Endothelial cell of umbilical vein (primary cell): Measurements from ENCODE around the gene IQGAP1. TPM values are rescaled to one million over a fixed set of nuclear protein-coding genes. Genes with fewer than 3 reads are reported as not detected.

Source experiments
- BruUV-seq: library from RNA; stranded (reverse); fragments of 400-500 nt; replicated peaks from 2 replicates; lab custom pipeline; 2021; lab: Mats Ljungman, UMichigan
- CTCF ChIA-PET: fragments of 300-600, 350-600 bp; sonication (Branson Sonifier 250); formaldehyde crosslinking; loops from one replicate; lab custom pipeline; 2021; ENCODE audit warnings: antibody characterized with exemption, inconsistent platforms; lab: Charles Lee
- POLR2A ChIA-PET: fragments of 300-600, 350-600 bp; sonication (Branson Sonifier 250); formaldehyde crosslinking; loops from one replicate; lab custom pipeline; 2021; ENCODE audit warnings: antibody characterized with exemption, inconsistent platforms; lab: Charles Lee
- DNase-seq: peaks from one replicate; pipeline ENCODE4 v3.0.0-alpha.2; 2011; ENCODE audit warnings: low read depth, low spot score
- FAIRE-seq: peaks from 2 replicates; lab custom pipeline; 2011; peaks lifted over from hg19 to GRCh38; lab: Jason Lieb, UNC
- H2AFZ ChIP-seq: 2 replicates; pipeline ENCODE4 v1.6.0; 2012; ENCODE audit warnings: low read depth, low read length, control low read depth, inconsistent platforms
- H3K27ac ChIP-seq: 2 replicates; pipeline ENCODE4 v1.5.1; 2011; ENCODE audit warnings: low read depth, mild to moderate bottlenecking, control low read depth, low read length, moderate library complexity; ENCODE audit not compliant: insufficient read depth
- H3K27me3 ChIP-seq, 2 experiments: 2 replicates each; pipeline versions ENCODE4 v1.6.0 to v1.6.1; 2011; ENCODE audit warnings: low read length in 2 of 2, mixed read lengths in 1 of 2; ENCODE audit not compliant: control insufficient read depth in 2 of 2, insufficient read depth in 2 of 2
- H3K36me3 ChIP-seq, 2 experiments: 2 replicates in 1 of 2; 3 replicates in 1 of 2; pipeline ENCODE4 v1.5.1; 2011; ENCODE audit warnings: low read length in 2 of 2, mild to moderate bottlenecking in 1 of 2, moderate library complexity in 1 of 2; ENCODE audit not compliant: control insufficient read depth in 2 of 2, insufficient read depth in 2 of 2; ENCODE audit errors: extremely low read depth in 1 of 2
- H3K4me1 ChIP-seq: 3 replicates; pipeline ENCODE4 v1.5.1; 2011; ENCODE audit warnings: mild to moderate bottlenecking, low read length; ENCODE audit not compliant: control insufficient read depth, insufficient read depth; ENCODE audit errors: extremely low read depth
- H3K4me2 ChIP-seq: 2 replicates; pipeline ENCODE4 v1.6.1; 2011; ENCODE audit warnings: low read length, control low read depth, mixed read lengths; ENCODE audit not compliant: insufficient read depth
- H3K4me3 ChIP-seq, 3 experiments: fragments of 200-600 bp in 1 of 3; sonication (generic), shearing (Covaris generic) in 1 of 3; replicated peaks in 1 of 3; 2 replicates each; pipeline ENCODE4 v1.5.1; 2011 to 2016; ENCODE audit warnings: control low read depth in 3 of 3, low read length in 3 of 3, mild to moderate bottlenecking in 2 of 3, inconsistent platforms in 1 of 3, low read depth in 1 of 3, moderate library complexity in 1 of 3; ENCODE audit not compliant: insufficient read depth in 1 of 3
- H3K79me2 ChIP-seq: 2 replicates; pipeline ENCODE4 v1.6.0; 2012; ENCODE audit warnings: low read length, inconsistent platforms; ENCODE audit not compliant: control insufficient read depth, insufficient read depth
- H3K9ac ChIP-seq: replicated peaks from 2 replicates; pipeline ENCODE3; 2011; ENCODE audit warnings: low read length, control low read depth; ENCODE audit not compliant: insufficient read depth; ENCODE audit errors: extremely low read depth
- H3K9me1 ChIP-seq: replicated peaks from 3 replicates; pipeline ENCODE4 v1.6.0; 2011; ENCODE audit warnings: mild to moderate bottlenecking, low read length; ENCODE audit not compliant: control insufficient read depth, insufficient read depth; ENCODE audit errors: extremely low read depth
- H3K9me3 ChIP-seq: replicated peaks from 2 replicates; pipeline ENCODE4 v1.5.1; 2012; ENCODE audit warnings: low read length, inconsistent platforms; ENCODE audit not compliant: control insufficient read depth, insufficient read depth
- H4K20me1 ChIP-seq: replicated peaks from 2 replicates; pipeline ENCODE3; 2011; ENCODE audit warnings: mild to moderate bottlenecking, low read length; ENCODE audit not compliant: control insufficient read depth, insufficient read depth; ENCODE audit errors: extremely low read depth
- EZH2 ChIP-seq: IDR thresholded peaks from 2 replicates; pipeline ENCODE4 v1.6.1; 2012; ENCODE audit warnings: borderline replicate concordance, low read depth, mild to moderate bottlenecking, moderate library complexity, low read length, inconsistent platforms; ENCODE audit not compliant: severe bottlenecking
- FOS ChIP-seq: IDR thresholded peaks from 2 replicates; pipeline ENCODE4 v1.6.1; 2011; ENCODE audit warnings: mild to moderate bottlenecking, low read length, moderate library complexity, borderline replicate concordance; ENCODE audit not compliant: insufficient read depth
- GATA2 ChIP-seq: IDR thresholded peaks from 2 replicates; pipeline ENCODE4 v1.7.0; 2011; ENCODE audit warnings: low read depth, mild to moderate bottlenecking, moderate library complexity, mixed read lengths, low read length; ENCODE audit not compliant: insufficient read length, insufficient read depth
- JUN ChIP-seq: IDR thresholded peaks from 2 replicates; pipeline ENCODE4 v1.6.1; 2011; ENCODE audit warnings: borderline replicate concordance, low read depth; ENCODE audit not compliant: insufficient read length, insufficient read depth
- MYC ChIP-seq: IDR thresholded peaks from one replicate; pipeline ENCODE4 v1.6.1; 2011; ENCODE audit warnings: mild to moderate bottlenecking, low read depth, low read length
- POLR2A ChIP-seq: IDR thresholded peaks from 2 replicates; pipeline ENCODE4 v1.6.1; 2012; ENCODE audit warnings: low read depth, mild to moderate bottlenecking, control low read depth, low read length
- POLR2AphosphoS5 ChIP-seq: IDR thresholded peaks from 2 replicates; pipeline ENCODE4 v1.6.1; 2012; ENCODE audit warnings: low read depth, mild to moderate bottlenecking, control low read depth, low read length, moderate library complexity; ENCODE audit not compliant: insufficient read depth
- dilution Hi-C: fragments of 300-500 bp; cut with MboI; formaldehyde crosslinking; loops from one replicate; pipeline ENCODE4 v1.15.0; 2019; ENCODE audit warnings: low sequenced_read_pairs; ENCODE audit not compliant: extremely low pct_ligation_motif_present
- intact Hi-C: fragments of 100-400 bp; cut with micrococcal nuclease; formaldehyde crosslinking; loops from one replicate; pipeline ENCODE4 v1.10.0; 2022
- polyA plus RNA-seq, 4 experiments: library from polyadenylated mRNA; depleted of rRNA in 3 of 4; stranded (reverse) in 3 of 4; unstranded in 1 of 4; fragments of >200 nt; gene quantifications; 2 replicates each; pipeline versions ENCODE4 v1.2.1 to v1.2.3, GENCODE V29; 2011 to 2012; ENCODE audit warnings: missing spikeins in 1 of 4
- total RNA-seq: library from RNA; stranded (reverse); gene quantifications from 2 replicates; pipeline ENCODE4 v1.2.3, GENCODE V29; 2021
- TF ChIP-seq, protein P1 (sequence below), 2 donors: IDR thresholded peaks; 1 replicate in 1 of 2; 2 replicates in 1 of 2; pipeline ENCODE4 v1.5.1; 2011; ENCODE audit warnings: low read length in 2 of 2, mild to moderate bottlenecking in 2 of 2, moderate library complexity in 2 of 2, control low read depth in 1 of 2, inconsistent platforms in 1 of 2, low read depth in 1 of 2; ENCODE audit not compliant: insufficient read depth in 1 of 2; ENCODE audit errors: extremely low read depth in 1 of 2
- TF ChIP-seq, protein P2 (sequence below): IDR thresholded peaks from 2 replicates; pipeline ENCODE4 v1.6.1; 2011; ENCODE audit not compliant: insufficient read depth, insufficient read length

IQGAP1 gene
- total and polyA plus RNA-seq, 2 donors (not counting 3 experiments of a cell fraction or from before 2014, with no cell fraction given) = 82.2 to 258 TPM

DNA sequence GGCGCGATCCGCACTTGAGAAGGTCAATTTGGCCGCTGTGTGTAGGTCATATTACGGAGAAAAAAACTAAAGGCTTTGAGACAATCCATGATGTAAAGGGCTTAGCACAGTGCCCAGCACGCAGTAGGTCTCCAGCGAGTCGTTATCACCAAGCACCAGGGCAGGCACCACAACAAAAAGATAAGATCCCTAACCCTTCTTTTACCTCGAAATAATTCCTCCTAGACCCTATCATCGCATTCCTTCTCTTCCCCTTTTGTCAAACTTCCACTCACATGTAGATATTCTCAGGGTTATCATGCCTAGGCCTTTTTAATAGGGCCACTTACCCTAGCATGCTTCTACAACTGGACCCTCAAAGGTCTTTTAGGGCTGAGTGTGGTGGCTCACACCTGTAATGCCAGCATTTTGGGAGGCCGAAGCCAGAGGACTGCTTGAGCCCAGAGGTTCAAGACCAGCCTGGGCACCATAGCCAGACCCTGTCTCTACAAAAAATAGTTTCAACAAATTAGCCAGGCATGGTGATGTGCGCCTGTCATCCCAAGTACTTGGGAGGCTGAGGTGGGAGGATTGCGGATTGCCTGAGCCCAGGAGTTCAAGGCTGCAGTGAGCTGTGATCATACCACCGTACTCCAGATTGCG is 22.5 kb upstream of the IQGAP1 start:
- BruUV-seq = no TSS peak

More for the DNA sequence above, 22.5 kb upstream of the IQGAP1 start:
- dilution Hi-C loops (no loop called here), intact Hi-C loops (no loop called here)
- Histone ChIP-seq H3K4me3 (no peak overlapping the region), H2AFZ (no peak overlapping the region), H3K9ac (no peak overlapping the region), H3K79me2 (no peaks in the 10 kb centered on the region), H3K27ac (no peak overlapping the region), H3K4me2 (no peak overlapping the region), H3K9me3 (no peaks in the 10 kb centered on the region), H3K4me1 (peaks cover 39% of the 10 kb centered on the region), H3K27me3 (no peaks in the 10 kb centered on the region), H3K9me1 (no peaks in the 10 kb centered on the region), H3K36me3 (no peaks in the 10 kb centered on the region), H4K20me1 (no peaks in the 10 kb centered on the region)
- CTCF ChIA-PET = no interaction called here
- DNase-seq (no peak), FAIRE-seq (no peak)
- TF ChIP-seq, protein P1, sequence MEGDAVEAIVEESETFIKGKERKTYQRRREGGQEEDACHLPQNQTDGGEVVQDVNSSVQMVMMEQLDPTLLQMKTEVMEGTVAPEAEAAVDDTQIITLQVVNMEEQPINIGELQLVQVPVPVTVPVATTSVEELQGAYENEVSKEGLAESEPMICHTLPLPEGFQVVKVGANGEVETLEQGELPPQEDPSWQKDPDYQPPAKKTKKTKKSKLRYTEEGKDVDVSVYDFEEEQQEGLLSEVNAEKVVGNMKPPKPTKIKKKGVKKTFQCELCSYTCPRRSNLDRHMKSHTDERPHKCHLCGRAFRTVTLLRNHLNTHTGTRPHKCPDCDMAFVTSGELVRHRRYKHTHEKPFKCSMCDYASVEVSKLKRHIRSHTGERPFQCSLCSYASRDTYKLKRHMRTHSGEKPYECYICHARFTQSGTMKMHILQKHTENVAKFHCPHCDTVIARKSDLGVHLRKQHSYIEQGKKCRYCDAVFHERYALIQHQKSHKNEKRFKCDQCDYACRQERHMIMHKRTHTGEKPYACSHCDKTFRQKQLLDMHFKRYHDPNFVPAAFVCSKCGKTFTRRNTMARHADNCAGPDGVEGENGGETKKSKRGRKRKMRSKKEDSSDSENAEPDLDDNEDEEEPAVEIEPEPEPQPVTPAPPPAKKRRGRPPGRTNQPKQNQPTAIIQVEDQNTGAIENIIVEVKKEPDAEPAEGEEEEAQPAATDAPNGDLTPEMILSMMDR (IDR thresholded peaks at IDR 0.05; ENCODE audit: extremely low read depth in 1 of 2, insufficient read depth in 1 of 2, low read depth in 1 of 2, low read length in 2 of 2) = no peak
- TF ChIP-seq JUN (no peak), GATA2 (no peak), POLR2AphosphoS5 (no peak), POLR2A (no peak), MYC (no peak), EZH2 (no peak), FOS (no peak)
- TF ChIP-seq, protein P2, sequence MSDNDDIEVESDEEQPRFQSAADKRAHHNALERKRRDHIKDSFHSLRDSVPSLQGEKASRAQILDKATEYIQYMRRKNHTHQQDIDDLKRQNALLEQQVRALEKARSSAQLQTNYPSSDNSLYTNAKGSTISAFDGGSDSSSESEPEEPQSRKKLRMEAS = no peak
- POLR2A ChIA-PET = no interaction called here
